KMS-11 (cell line): ENCODE results near the gene FOXL1.

Experiments used
- H2AFZ ChIP-seq: fragments of 200-600 bp; sonication (generic); 2 replicates; pipeline ENCODE4 v1.6.1; 2016; ENCODE audit warnings: antibody characterized with exemption, mixed run types, low read depth
- H3K27ac ChIP-seq: fragments of 200-600 bp; sonication (generic); 2 replicates; pipeline ENCODE4 v1.6.1; 2016; ENCODE audit warnings: mild to moderate bottlenecking, mixed run types
- H3K27me3 ChIP-seq: fragments of 200-600 bp; sonication (generic); 2 replicates; pipeline ENCODE4 v1.6.1; 2017; ENCODE audit warnings: mild to moderate bottlenecking, low read depth, mixed run types, moderate library complexity; ENCODE audit not compliant: insufficient read depth
- H3K36me3 ChIP-seq: fragments of 200-600 bp; sonication (generic); 2 replicates; pipeline ENCODE4 v1.6.1; 2017; ENCODE audit warnings: mild to moderate bottlenecking, mixed run types; ENCODE audit not compliant: insufficient read depth
- H3K4me1 ChIP-seq: fragments of 200-600 bp; sonication (generic); 2 replicates; pipeline ENCODE4 v1.6.1; 2016; ENCODE audit warnings: mild to moderate bottlenecking, low read depth, mixed run types; ENCODE audit not compliant: poor library complexity, severe bottlenecking
- H3K4me2 ChIP-seq: fragments of 200-600 bp; sonication (generic); 2 replicates; pipeline ENCODE4 v1.7.0; 2016; ENCODE audit warnings: mild to moderate bottlenecking, mixed run types
- H3K4me3 ChIP-seq: fragments of 200-600 bp; sonication (generic); IDR thresholded peaks from 2 replicates; pipeline ENCODE4 v1.6.1; 2017; ENCODE audit warnings: low read depth, low read length, mixed read lengths; ENCODE audit not compliant: insufficient read depth
- H3K79me2 ChIP-seq: fragments of 200-600 bp; sonication (generic); 2 replicates; pipeline ENCODE4 v1.6.1; 2016; ENCODE audit warnings: low read depth, mixed run types; ENCODE audit not compliant: insufficient read depth
- H3K9ac ChIP-seq: fragments of 200-600 bp; sonication (generic); 2 replicates; pipeline ENCODE4 v1.6.1; 2016; ENCODE audit warnings: mild to moderate bottlenecking, mixed run types
- H4K20me1 ChIP-seq: fragments of 200-600 bp; sonication (generic); 2 replicates; pipeline ENCODE4 v1.6.1; 2016; ENCODE audit warnings: mild to moderate bottlenecking, mixed run types; ENCODE audit not compliant: insufficient read depth
- TF ChIP-seq, protein P1 (sequence below): fragments of 200-600 bp; sonication (generic); conservative IDR thresholded peaks from 2 replicates; pipeline ENCODE4 v1.6.1; 2017; ENCODE audit warnings: low read depth, mild to moderate bottlenecking, antibody characterized with exemption, low read length, moderate library complexity, mixed read lengths

FOXL1 gene

DNA sequence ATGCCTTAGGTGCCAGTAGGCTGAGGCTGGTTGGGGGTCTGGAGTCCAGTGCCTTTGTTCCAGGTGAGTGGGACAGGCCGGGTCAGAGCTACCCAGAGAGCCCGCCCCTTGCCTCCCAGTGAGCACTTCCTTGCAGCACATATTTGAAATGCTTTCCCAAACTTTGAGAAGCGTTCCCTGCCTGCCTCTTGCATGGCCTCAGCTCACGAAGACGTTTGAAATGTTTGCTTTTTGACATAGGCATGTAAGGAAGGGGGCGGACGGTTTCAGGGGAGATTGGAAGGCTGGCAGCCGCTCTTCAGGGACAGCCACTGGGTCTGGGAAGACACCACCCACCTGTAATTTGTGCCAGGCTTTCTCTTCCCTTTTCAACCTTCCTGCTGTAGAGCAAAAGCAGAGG lies 5.1 kb upstream of the FOXL1 start:
- no peaks in the 10 kb centered on the region for H3K36me3 ChIP-seq
- no peak overlapping the region for H3K27ac ChIP-seq
- no peak overlapping the region for H2AFZ ChIP-seq
- no peaks in the 10 kb centered on the region for H3K4me1 ChIP-seq
- no peaks in the 10 kb centered on the region for H4K20me1 ChIP-seq
- H3K4me2 ChIP-seq = no peak overlapping the region
- TF ChIP-seq, protein P1, sequence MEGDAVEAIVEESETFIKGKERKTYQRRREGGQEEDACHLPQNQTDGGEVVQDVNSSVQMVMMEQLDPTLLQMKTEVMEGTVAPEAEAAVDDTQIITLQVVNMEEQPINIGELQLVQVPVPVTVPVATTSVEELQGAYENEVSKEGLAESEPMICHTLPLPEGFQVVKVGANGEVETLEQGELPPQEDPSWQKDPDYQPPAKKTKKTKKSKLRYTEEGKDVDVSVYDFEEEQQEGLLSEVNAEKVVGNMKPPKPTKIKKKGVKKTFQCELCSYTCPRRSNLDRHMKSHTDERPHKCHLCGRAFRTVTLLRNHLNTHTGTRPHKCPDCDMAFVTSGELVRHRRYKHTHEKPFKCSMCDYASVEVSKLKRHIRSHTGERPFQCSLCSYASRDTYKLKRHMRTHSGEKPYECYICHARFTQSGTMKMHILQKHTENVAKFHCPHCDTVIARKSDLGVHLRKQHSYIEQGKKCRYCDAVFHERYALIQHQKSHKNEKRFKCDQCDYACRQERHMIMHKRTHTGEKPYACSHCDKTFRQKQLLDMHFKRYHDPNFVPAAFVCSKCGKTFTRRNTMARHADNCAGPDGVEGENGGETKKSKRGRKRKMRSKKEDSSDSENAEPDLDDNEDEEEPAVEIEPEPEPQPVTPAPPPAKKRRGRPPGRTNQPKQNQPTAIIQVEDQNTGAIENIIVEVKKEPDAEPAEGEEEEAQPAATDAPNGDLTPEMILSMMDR = no peak
- no peaks in the 10 kb centered on the region for H3K79me2 ChIP-seq
- H3K4me3 ChIP-seq = no peak overlapping the region
- H3K27me3 ChIP-seq = peaks cover 14% of the 10 kb centered on the region; the same call in 1 of the 2 replicates
- no peak overlapping the region for H3K9ac ChIP-seq

GRCh38 chr16:86573646-86574508 lies 4.5 kb upstream of the FOXL1 start:
- Histone ChIP-seq H3K4me1 (no peaks in the 10 kb centered on the region), H3K4me2 (no peak overlapping the region), H3K4me3 (no peak overlapping the region), H3K9ac (no peak overlapping the region), H3K79me2 (no peaks in the 10 kb centered on the region), H4K20me1 (no peaks in the 10 kb centered on the region), H3K27me3 (peaks cover 12% of the 10 kb centered on the region; the same call in 1 of the 2 replicates), H2AFZ (no peak overlapping the region), H3K27ac (no peak overlapping the region), H3K36me3 (no peaks in the 10 kb centered on the region)
- TF ChIP-seq, protein P1 = no peak

DNA sequence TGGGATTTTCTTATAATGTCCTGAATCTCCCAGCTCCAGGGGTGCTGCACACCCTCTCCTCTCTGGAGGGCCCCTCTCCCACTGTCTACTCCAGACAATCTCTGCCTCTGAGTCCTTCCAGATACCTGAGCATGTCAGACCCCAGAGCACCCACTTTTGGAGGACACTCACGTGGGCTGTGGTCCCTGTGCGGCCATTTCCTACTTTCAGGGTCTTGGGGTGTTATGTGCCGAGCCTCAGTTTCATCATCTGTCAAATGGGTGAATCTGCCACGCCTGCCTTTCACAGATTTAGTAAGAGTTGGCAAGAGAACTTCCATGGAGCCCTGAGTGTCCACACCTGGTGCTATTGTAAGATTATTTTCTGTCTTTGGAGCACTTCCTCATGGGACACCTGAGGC lies 3.7 kb upstream of the FOXL1 start:
- Histone ChIP-seq H3K79me2 (no peaks in the 10 kb centered on the region), H4K20me1 (no peaks in the 10 kb centered on the region), H3K9ac (no peak overlapping the region), H3K4me2 (no peak overlapping the region), H2AFZ (no peak overlapping the region), H3K27ac (no peak overlapping the region), H3K27me3 (peaks cover 10% of the 10 kb centered on the region; the same call in 1 of the 2 replicates), H3K36me3 (no peaks in the 10 kb centered on the region), H3K4me1 (no peaks in the 10 kb centered on the region), H3K4me3 (no peak overlapping the region)
- TF ChIP-seq, protein P1 = no peak

- H3K9ac ChIP-seq = no peak overlapping the region
- H4K20me1 ChIP-seq = no peaks in the 10 kb centered on the region
- no peak overlapping the region for H3K4me2 ChIP-seq
- TF ChIP-seq, protein P1 = no peak
- no peaks in the 10 kb centered on the region for H3K36me3 ChIP-seq
- no peak overlapping the region for H2AFZ ChIP-seq
- no peaks in the 10 kb centered on the region for H3K4me1 ChIP-seq
- no peak overlapping the region for H3K4me3 ChIP-seq
- no peaks in the 10 kb centered on the region for H3K79me2 ChIP-seq
- peaks cover 10% of the 10 kb centered on the region; the same call in 1 of the 2 replicates for H3K27me3 ChIP-seq
- no peak overlapping the region for H3K27ac ChIP-seq
Measured at GRCh38 chr16:86575095-86575685, 3.2 kb upstream of the FOXL1 start.
